HepG2 (cell line): ENCODE results near the gene KRTCAP2. TPM values are rescaled to one million over a fixed set of nuclear protein-coding genes. Genes with fewer than 3 reads are reported as not detected.
A peak's percentile ranks its signal among the peaks of the same experiment; 100 is the strongest.
"Not testable (repeated sequence)": the region's sequence is repeated elsewhere in the genome, so short reads cannot be mapped to it uniquely, and the experiment has no call there.

Experiments used
- ATAC-seq: fragments of 200-7000 bp; cut with Tn5 transposase; 3 replicates; pipeline ENCODE4 v1.9.1; 2020; ENCODE audit warnings: mild to moderate bottlenecking, moderate library complexity
- BruUV-seq: library from RNA; stranded (reverse); fragments of 400-500 nt; replicated peaks from 2 replicates; lab custom pipeline; 2021; lab: Mats Ljungman, UMichigan
- CTCF ChIA-PET: fragments of 300-600 bp; formaldehyde crosslinking; extraction: SDS; loops from one replicate; lab custom pipeline; 2021; ENCODE audit warnings: low total read pairs, inconsistent platforms, low intra/inter-chr PET ratio; lab: Yijun Ruan, JAX
- POLR2A ChIA-PET: fragments of 350-600 bp; sonication (Branson Sonifier 250); formaldehyde crosslinking; loops from one replicate; lab custom pipeline; 2020; ENCODE audit warnings: antibody characterized with exemption, inconsistent platforms; lab: Yijun Ruan, JAX
- DNase-seq: peaks from one replicate; pipeline ENCODE4 v3.0.0-alpha.2; 2015; ENCODE audit warnings: low spot score
- FAIRE-seq: peaks from 3 replicates; lab custom pipeline; 2011; peaks lifted over from hg19 to GRCh38; lab: Jason Lieb, UNC
- H2AFZ ChIP-seq: one replicate; pipeline ENCODE4 v1.6.1; 2011; ENCODE audit warnings: low read length, inconsistent platforms
- H3K27ac ChIP-seq: fragments of 300-600 bp; 3 replicates; pipeline ENCODE4 v1.8.0; 2011; ENCODE audit warnings: mixed run types, mild to moderate bottlenecking, mixed read lengths, low read length, inconsistent platforms; ENCODE audit not compliant: insufficient read depth; ENCODE audit errors: extremely low read length
- H3K27me3 ChIP-seq, 2 experiments: fragments of 200-600 bp in 1 of 2; 2 replicates in 1 of 2; 3 replicates in 1 of 2; pipeline versions ENCODE4 v1.6.0 to v1.8.0; 2011; ENCODE audit warnings: low read length in 2 of 2, mild to moderate bottlenecking in 2 of 2, moderate library complexity in 2 of 2, inconsistent platforms in 1 of 2; ENCODE audit not compliant: insufficient read depth in 2 of 2, control insufficient read depth in 1 of 2
- H3K36me3 ChIP-seq, 2 experiments: fragments of 200-600 bp in 1 of 2; replicated peaks in 1 of 2; 2 replicates in 1 of 2; 3 replicates in 1 of 2; pipeline versions ENCODE4 v1.5.1 to v1.8.0; 2011; ENCODE audit warnings: low read length in 2 of 2, inconsistent platforms in 1 of 2; ENCODE audit not compliant: insufficient read depth in 2 of 2, control insufficient read depth in 1 of 2
- H3K4me1 ChIP-seq: 2 replicates; pipeline ENCODE4 v1.5.1; 2012; ENCODE audit warnings: low read length, inconsistent platforms; ENCODE audit not compliant: insufficient read depth
- H3K4me2 ChIP-seq: 2 replicates; pipeline ENCODE4 v1.6.0; 2011; ENCODE audit warnings: low read depth, low read length, inconsistent platforms
- H3K4me3 ChIP-seq, 3 experiments: fragments of 200-600 bp in 1 of 3; sonication (generic), shearing (Covaris generic) in 1 of 3; replicated peaks in 1 of 3; 2 replicates each; pipeline ENCODE4 v1.5.1; 2011 to 2016; ENCODE audit warnings: low read length in 3 of 3, inconsistent platforms in 2 of 3, low read depth in 2 of 3, mild to moderate bottlenecking in 2 of 3, control low read depth in 1 of 3, mixed read lengths in 1 of 3; ENCODE audit not compliant: insufficient read depth in 1 of 3
- H3K79me2 ChIP-seq: one replicate; pipeline ENCODE4 v1.6.1; 2011; ENCODE audit warnings: low read length, inconsistent platforms; ENCODE audit not compliant: insufficient read depth
- H3K9ac ChIP-seq: 2 replicates; pipeline ENCODE4 v1.6.0; 2011; ENCODE audit warnings: mild to moderate bottlenecking, low read depth, low read length, inconsistent platforms; ENCODE audit not compliant: insufficient read depth
- H3K9me3 ChIP-seq: 2 replicates; pipeline ENCODE4 v1.5.1; 2012; ENCODE audit warnings: mild to moderate bottlenecking, low read length
- H4K20me1 ChIP-seq: 2 replicates; pipeline ENCODE4 v1.6.0; 2011; ENCODE audit warnings: inconsistent platforms, mild to moderate bottlenecking, low read length, moderate library complexity; ENCODE audit not compliant: insufficient read depth
- SRF ChIP-seq: IDR thresholded peaks from 2 replicates; pipeline ENCODE4 v1.6.1; 2011; ENCODE audit warnings: mild to moderate bottlenecking, low read depth, low read length, moderate library complexity
- ZNF335 ChIP-seq: sonication (generic); formaldehyde crosslinking; IDR thresholded peaks from 2 replicates; pipeline ENCODE4 v1.4.0; 2020; ENCODE audit warnings: missing genetic modification reagents
- ZNF501 ChIP-seq: sonication (generic); formaldehyde crosslinking; IDR thresholded peaks from 2 replicates; pipeline ENCODE4 v1.5.1; 2020; ENCODE audit warnings: mild to moderate bottlenecking, moderate library complexity, missing genetic modification reagents
- ZNF572 ChIP-seq: sonication (generic); formaldehyde crosslinking; IDR thresholded peaks from 2 replicates; pipeline ENCODE4 v1.5.1; 2020; ENCODE audit warnings: mild to moderate bottlenecking, missing genetic modification reagents
- ZNF878 ChIP-seq: sonication (generic); formaldehyde crosslinking; IDR thresholded peaks from 2 replicates; pipeline ENCODE4 v1.8.1; 2023; ENCODE audit warnings: mild to moderate bottlenecking, missing genetic modification reagents, moderate library complexity
- ZSCAN25 ChIP-seq: sonication (generic); formaldehyde crosslinking; IDR thresholded peaks from 2 replicates; pipeline ENCODE4 v1.8.0; 2022; ENCODE audit warnings: mild to moderate bottlenecking, missing genetic modification reagents
- WGBS: methylation state at CpG from one replicate; pipeline ENCODE4 v1.1.6; 2017; ENCODE audit warnings: low lambda C conversion rate; 5-methylcytosine and 5-hydroxymethylcytosine counted together
- in situ Hi-C: cut with HindIII; loops from 2 replicates; pipeline ENCODE4 v1.10.0; 2017; ENCODE audit warnings: low pct_unique_long_range_greater_than_20kb; ENCODE audit not compliant: extremely low pct_ligation_motif_present
- intact Hi-C: fragments of 100-400 bp; cut with micrococcal nuclease; formaldehyde crosslinking; loops from one replicate; pipeline ENCODE4 v1.10.0; 2022; ENCODE audit not compliant: unreplicated experiment
- polyA plus RNA-seq, 8 experiments: library from polyadenylated mRNA; depleted of rRNA in 3 of 8; stranded (reverse) in 7 of 8; unstranded in 1 of 8; fragments of >200 nt; fragmentation: Illumina TruSeq in 4 of 8; extraction: Trizol in 4 of 8; gene quantifications; 2 replicates each; pipeline versions ENCODE4 v1.2.1 to v1.2.3, GENCODE V29; 2011 to 2016; ENCODE audit warnings: low read depth in 4 of 8, missing spikeins in 1 of 8, mixed read lengths in 1 of 8; ENCODE audit not compliant: insufficient read depth in 1 of 8
- total RNA-seq, 5 experiments: library from RNA; depleted of rRNA; stranded (reverse); fragments of >200 nt; fragmentation: Illumina TruSeq; extraction: Trizol; gene quantifications; 2 replicates each; pipeline ENCODE4 v1.2.3, GENCODE V29; 2016; ENCODE audit warnings: low read depth in 1 of 5

KRTCAP2 gene
- total and polyA plus RNA-seq, 2 of the 13 experiments (the other 11 are each of a cell fraction or from before 2014, with no cell fraction given) = 77.3 to 79.4 TPM

DNA sequence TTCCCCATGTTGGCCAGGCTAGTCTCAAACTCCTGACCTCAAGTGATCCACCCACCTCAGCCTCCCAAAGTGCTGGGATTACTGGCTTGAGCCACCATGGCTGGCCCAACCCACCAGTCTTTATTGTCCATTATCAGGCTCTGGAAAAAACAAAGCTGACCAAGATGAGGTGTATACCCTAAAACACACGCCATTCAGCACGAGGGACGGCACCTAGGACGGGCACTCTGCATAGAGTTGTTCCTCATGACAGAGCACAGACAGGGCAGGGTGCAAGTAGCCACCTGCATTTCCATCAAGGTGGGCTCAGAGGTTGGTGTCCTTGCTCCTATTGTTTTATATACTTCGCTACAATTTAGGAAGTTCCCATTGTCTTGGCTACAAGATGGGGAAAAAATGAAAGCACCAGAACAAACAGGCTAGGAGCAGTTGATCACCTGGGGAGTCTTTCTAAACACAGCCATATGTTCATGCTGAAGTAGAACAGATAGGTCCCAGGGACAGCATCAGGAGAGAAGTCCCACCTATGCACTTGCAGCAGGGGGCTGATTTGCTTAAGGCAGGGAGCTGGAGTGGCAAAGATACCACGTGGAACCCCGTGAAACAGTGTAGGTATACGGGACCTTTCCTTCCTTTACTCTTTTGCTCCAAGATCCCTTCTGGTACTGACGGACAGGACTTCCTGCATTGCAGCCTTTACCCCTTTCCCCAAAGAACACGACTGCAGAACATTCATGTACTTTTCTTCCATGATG, 4.5 kb downstream of the KRTCAP2 start:
- Histone ChIP-seq H3K79me2 (peaks cover 10% of the 10 kb centered on the region), H3K27me3 (0 out of 5 replicates have a peak, but pooled peaks cover 0 to 8% of the 10 kb centered on the region in 2 experiments), H3K4me2 (no peak overlapping the region), H3K36me3 (peaks cover 0 to 12% of the 10 kb centered on the region in 2 experiments; a peak in 2 of 5 replicates), H4K20me1 (no peaks in the 10 kb centered on the region), H3K4me1 (peaks cover 40% of the 10 kb centered on the region), H3K9me3 (no peaks in the 10 kb centered on the region), H2AFZ (no peak overlapping the region), H3K27ac (no peak overlapping the region), H3K9ac (no peak overlapping the region), H3K4me3 (no peak overlapping the region)
- DNase-seq = no peak
- ChIA-PET POLR2A (interaction anchor here (0.6 to 5.9 kb wide), 4 partner anchors 37 to 80 kb away, joined by 3 to 56 read pairs (median 16); partner anchors contain the start of gene EFNA1), CTCF (interaction anchor here (0.7 to 5.3 kb wide), 9 partner anchors 33 to 106 kb away, joined by 3 to 165 read pairs (median 6); partner anchors contain the start of genes EFNA1 and SLC50A1)
- in situ Hi-C loops = loop anchor here (5.0 kb wide), 1 partner anchor 76 kb away; no protein-coding TSS in a partner anchor
- 95% methylated on average over 10 of the region's 10 CpGs for WGBS
- TF ChIP-seq ZSCAN25 (CRISPR knock-in tag) = no peak
- TF ChIP-seq ZNF572 (CRISPR knock-in tag) = 0 out of 2 replicates have a peak, but pooled peaks have one; percentile 6
- FAIRE-seq = no peak
- intact Hi-C loops = no loop called here
- BruUV-seq = no TSS peak
- ATAC-seq = no peak

DNA sequence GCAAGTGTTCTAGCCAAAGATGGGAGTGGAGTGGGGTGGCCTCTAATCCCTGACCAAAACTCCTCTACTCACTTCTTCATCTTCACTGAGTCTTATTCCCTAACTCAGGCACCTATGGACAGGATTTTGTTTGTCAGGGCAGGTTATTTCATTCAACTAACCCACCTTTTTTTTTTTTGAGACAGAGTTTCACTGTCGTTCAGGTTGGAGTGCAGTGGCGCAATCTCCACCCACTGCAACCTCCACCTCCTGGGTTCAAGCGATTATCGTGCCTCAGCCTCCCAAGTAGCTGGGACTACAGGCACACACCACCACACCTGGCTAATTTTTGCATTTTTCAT, 5.0 kb downstream of the KRTCAP2 start:
- H3K4me3 ChIP-seq = peak overlapping the region in 1 of 3 experiments; percentile 75; a peak in 1 of 6 replicates
- H3K9me3 ChIP-seq, intact Hi-C loops, ATAC-seq, H2AFZ ChIP-seq, FAIRE-seq, BruUV-seq, H3K27me3 ChIP-seq, H3K27ac ChIP-seq, H4K20me1 ChIP-seq, H3K9ac ChIP-seq, DNase-seq: not testable (repeated sequence)
- H3K79me2 ChIP-seq = peaks cover 10% of the 10 kb centered on the region
- 39% methylated on average over 4 of the region's 4 CpGs for WGBS
- POLR2A ChIA-PET = interaction anchor here (1.1 to 5.9 kb wide), 4 partner anchors 37 to 78 kb away, joined by 5 to 56 read pairs (median 16); partner anchors contain the start of gene EFNA1
- CTCF ChIA-PET = interaction anchor here (0.6 to 5.3 kb wide), 10 partner anchors 24 to 106 kb away, joined by 3 to 165 read pairs (median 5); partner anchors contain the start of genes EFNA1 and SLC50A1
- H3K4me2 ChIP-seq = peak overlapping the region; percentile 100; the same call in 1 of the 2 replicates
- TF ChIP-seq ZNF335 (CRISPR knock-in tag) = 0 out of 2 replicates have a peak, but pooled peaks have one; percentile 0
- 0 out of 2 replicates have a peak, but pooled peaks have one; percentile 24 for TF ChIP-seq ZNF878
- peak; percentile 50; the same call in 1 of the 2 replicates for TF ChIP-seq SRF
- TF ChIP-seq ZNF501 = 0 out of 2 replicates have a peak, but pooled peaks have one; percentile 12
- H3K36me3 ChIP-seq = peaks cover 0 to 12% of the 10 kb centered on the region in 2 experiments; a peak in 2 of 5 replicates
- H3K4me1 ChIP-seq = peaks cover 36% of the 10 kb centered on the region
- in situ Hi-C loops = loop anchor here (5.0 kb wide), 1 partner anchor 76 kb away; no protein-coding TSS in a partner anchor
